ENCODE data around the gene LCP1. TPM values are rescaled to one million over a fixed set of nuclear protein-coding genes. Genes with fewer than 3 reads are reported as not detected.

The LCP1 gene
- total and polyA plus RNA-seq, 2 of the 13 experiments (the other 11 are each of a cell fraction or from before 2014, with no cell fraction given): 1.6 TPM

DNA sequence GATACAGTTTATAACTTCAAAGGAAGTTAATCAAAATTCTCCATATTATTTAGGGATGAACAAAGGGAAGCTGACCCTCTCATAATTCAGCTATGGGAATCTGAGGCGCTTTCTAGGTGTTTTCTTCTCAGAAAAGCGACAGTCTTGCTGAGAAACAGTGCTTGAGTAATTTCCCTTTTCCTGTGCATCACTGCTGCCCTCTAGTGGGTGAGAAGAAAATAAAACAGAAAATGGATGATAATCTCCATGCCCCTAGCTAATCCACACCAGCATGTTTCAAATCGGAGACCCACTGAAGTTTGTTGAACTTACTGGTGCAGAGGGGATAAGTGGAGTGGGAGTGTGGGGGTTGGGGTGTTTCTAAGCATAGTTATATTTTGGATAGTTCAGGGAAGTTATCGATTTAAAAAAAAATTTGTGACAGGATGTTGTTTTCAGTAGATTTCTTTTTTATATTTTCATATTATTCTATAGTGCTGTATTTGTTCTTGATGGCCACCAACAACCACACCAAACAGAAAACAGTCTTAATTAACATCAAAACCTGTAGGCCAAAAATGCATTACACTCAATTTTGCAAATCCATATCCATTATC is 21.4 kb downstream of the LCP1 start (continued):
- TF ChIP-seq, protein P1, sequence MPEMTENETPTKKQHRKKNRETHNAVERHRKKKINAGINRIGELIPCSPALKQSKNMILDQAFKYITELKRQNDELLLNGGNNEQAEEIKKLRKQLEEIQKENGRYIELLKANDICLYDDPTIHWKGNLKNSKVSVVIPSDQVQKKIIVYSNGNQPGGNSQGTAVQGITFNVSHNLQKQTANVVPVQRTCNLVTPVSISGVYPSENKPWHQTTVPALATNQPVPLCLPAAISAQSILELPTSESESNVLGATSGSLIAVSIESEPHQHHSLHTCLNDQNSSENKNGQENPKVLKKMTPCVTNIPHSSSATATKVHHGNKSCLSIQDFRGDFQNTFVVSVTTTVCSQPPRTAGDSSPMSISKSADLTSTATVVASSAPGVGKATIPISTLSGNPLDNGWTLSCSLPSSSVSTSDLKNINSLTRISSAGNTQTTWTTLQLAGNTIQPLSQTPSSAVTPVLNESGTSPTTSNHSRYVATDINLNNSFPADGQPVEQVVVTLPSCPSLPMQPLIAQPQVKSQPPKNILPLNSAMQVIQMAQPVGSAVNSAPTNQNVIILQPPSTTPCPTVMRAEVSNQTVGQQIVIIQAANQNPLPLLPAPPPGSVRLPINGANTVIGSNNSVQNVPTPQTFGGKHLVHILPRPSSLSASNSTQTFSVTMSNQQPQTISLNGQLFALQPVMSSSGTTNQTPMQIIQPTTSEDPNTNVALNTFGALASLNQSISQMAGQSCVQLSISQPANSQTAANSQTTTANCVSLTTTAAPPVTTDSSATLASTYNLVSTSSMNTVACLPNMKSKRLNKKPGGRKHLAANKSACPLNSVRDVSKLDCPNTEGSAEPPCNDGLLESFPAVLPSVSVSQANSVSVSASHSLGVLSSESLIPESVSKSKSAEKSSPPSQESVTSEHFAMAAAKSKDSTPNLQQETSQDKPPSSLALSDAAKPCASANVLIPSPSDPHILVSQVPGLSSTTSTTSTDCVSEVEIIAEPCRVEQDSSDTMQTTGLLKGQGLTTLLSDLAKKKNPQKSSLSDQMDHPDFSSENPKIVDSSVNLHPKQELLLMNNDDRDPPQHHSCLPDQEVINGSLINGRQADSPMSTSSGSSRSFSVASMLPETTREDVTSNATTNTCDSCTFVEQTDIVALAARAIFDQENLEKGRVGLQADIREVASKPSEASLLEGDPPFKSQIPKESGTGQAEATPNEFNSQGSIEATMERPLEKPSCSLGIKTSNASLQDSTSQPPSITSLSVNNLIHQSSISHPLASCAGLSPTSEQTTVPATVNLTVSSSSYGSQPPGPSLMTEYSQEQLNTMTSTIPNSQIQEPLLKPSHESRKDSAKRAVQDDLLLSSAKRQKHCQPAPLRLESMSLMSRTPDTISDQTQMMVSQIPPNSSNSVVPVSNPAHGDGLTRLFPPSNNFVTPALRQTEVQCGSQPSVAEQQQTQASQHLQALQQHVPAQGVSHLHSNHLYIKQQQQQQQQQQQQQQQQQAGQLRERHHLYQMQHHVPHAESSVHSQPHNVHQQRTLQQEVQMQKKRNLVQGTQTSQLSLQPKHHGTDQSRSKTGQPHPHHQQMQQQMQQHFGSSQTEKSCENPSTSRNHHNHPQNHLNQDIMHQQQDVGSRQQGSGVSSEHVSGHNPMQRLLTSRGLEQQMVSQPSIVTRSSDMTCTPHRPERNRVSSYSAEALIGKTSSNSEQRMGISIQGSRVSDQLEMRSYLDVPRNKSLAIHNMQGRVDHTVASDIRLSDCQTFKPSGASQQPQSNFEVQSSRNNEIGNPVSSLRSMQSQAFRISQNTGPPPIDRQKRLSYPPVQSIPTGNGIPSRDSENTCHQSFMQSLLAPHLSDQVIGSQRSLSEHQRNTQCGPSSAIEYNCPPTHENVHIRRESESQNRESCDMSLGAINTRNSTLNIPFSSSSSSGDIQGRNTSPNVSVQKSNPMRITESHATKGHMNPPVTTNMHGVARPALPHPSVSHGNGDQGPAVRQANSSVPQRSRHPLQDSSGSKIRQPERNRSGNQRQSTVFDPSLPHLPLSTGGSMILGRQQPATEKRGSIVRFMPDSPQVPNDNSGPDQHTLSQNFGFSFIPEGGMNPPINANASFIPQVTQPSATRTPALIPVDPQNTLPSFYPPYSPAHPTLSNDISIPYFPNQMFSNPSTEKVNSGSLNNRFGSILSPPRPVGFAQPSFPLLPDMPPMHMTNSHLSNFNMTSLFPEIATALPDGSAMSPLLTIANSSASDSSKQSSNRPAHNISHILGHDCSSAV (CRISPR knock-in tag; IDR thresholded peaks at IDR 0.05; ENCODE audit: borderline replicate concordance): no peak
- TF ChIP-seq STAG1 (CRISPR knock-in tag; IDR thresholded peaks at IDR 0.05): peak; percentile 82
- no peak for TF ChIP-seq ZNF292 (CRISPR knock-in tag; IDR thresholded peaks at IDR 0.05; ENCODE audit: borderline replicate concordance, low read depth)
- no peak for TF ChIP-seq ZNF629 (CRISPR knock-in tag; conservative IDR thresholded peaks at IDR 0.05)
- peak; percentile 28; the same call in 1 of the 2 replicates for TF ChIP-seq CEBPG (CRISPR knock-in tag; IDR thresholded peaks at IDR 0.05)
- peak; percentile 40 for TF ChIP-seq HNRNPK (IDR thresholded peaks at IDR 0.05; ENCODE audit: low read depth, low read length, poor library complexity, severe bottlenecking)
- peak; percentile 33; the same call in 1 of the 2 replicates for TF ChIP-seq BCL6 (CRISPR knock-in tag; IDR thresholded peaks at IDR 0.05)
- TF ChIP-seq, protein P2, sequence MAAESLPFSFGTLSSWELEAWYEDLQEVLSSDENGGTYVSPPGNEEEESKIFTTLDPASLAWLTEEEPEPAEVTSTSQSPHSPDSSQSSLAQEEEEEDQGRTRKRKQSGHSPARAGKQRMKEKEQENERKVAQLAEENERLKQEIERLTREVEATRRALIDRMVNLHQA (CRISPR knock-in tag; IDR thresholded peaks at IDR 0.05): no peak
- no peak for TF ChIP-seq RORA (CRISPR knock-in tag; IDR thresholded peaks at IDR 0.05)
- no peak for TF ChIP-seq ZNF12 (CRISPR knock-in tag; IDR thresholded peaks at IDR 0.05)
- peak; percentile 71 for TF ChIP-seq RAD21 (CRISPR knock-in tag; IDR thresholded peaks at IDR 0.05)
- TF ChIP-seq, protein P3, sequence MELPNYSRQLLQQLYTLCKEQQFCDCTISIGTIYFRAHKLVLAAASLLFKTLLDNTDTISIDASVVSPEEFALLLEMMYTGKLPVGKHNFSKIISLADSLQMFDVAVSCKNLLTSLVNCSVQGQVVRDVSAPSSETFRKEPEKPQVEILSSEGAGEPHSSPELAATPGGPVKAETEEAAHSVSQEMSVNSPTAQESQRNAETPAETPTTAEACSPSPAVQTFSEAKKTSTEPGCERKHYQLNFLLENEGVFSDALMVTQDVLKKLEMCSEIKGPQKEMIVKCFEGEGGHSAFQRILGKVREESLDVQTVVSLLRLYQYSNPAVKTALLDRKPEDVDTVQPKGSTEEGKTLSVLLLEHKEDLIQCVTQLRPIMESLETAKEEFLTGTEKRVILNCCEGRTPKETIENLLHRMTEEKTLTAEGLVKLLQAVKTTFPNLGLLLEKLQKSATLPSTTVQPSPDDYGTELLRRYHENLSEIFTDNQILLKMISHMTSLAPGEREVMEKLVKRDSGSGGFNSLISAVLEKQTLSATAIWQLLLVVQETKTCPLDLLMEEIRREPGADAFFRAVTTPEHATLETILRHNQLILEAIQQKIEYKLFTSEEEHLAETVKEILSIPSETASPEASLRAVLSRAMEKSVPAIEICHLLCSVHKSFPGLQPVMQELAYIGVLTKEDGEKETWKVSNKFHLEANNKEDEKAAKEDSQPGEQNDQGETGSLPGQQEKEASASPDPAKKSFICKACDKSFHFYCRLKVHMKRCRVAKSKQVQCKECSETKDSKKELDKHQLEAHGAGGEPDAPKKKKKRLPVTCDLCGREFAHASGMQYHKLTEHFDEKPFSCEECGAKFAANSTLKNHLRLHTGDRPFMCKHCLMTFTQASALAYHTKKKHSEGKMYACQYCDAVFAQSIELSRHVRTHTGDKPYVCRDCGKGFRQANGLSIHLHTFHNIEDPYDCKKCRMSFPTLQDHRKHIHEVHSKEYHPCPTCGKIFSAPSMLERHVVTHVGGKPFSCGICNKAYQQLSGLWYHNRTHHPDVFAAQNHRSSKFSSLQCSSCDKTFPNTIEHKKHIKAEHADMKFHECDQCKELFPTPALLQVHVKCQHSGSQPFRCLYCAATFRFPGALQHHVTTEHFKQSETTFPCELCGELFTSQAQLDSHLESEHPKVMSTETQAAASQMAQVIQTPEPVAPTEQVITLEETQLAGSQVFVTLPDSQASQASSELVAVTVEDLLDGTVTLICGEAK (IDR thresholded peaks at IDR 0.05): no peak
- TF ChIP-seq, protein P3 (CRISPR knock-in tag; IDR thresholded peaks at IDR 0.05): no peak
